Tibial artery (tissue), 4 donors: ENCODE measurements around the gene HOXB4.
A peak's percentile ranks its signal among the peaks of the same experiment; 100 is the strongest.

Experiments
- DNase-seq, 2 donors: peaks; one replicate each; pipeline ENCODE4 v3.0.0-alpha.2; 2019
- H3K27ac ChIP-seq, 2 donors: fragments of 200-600 bp; sonication (generic) in 1 of 2; 1 replicate in 1 of 2; 2 replicates in 1 of 2; pipeline ENCODE4 v1.5.1; 2018 to 2019; ENCODE audit warnings: mild to moderate bottlenecking in 1 of 2
- H3K27me3 ChIP-seq, 2 donors: fragments of 200-600 bp; sonication (generic) in 1 of 2; one replicate each; pipeline versions ENCODE4 v1.5.1 to v1.6.0; 2016 to 2019
- H3K36me3 ChIP-seq, 3 donors: fragments of 200-600 bp; sonication (generic) in 2 of 3; one replicate each; pipeline ENCODE4 v1.5.1; 2016 to 2019; ENCODE audit warnings: mild to moderate bottlenecking in 2 of 3
- H3K4me1 ChIP-seq, 4 donors: fragments of 200-600 bp; sonication (generic) in 2 of 4; 1 replicate in 3 of 4; 2 replicates in 1 of 4; pipeline ENCODE4 v1.5.1; 2016 to 2019
- H3K4me3 ChIP-seq, 2 donors: fragments of 200-600 bp; sonication (generic) in 1 of 2; 1 replicate in 1 of 2; 2 replicates in 1 of 2; pipeline ENCODE4 v1.5.1; 2018 to 2019; ENCODE audit warnings: mild to moderate bottlenecking in 2 of 2
- H3K9me3 ChIP-seq, 3 donors: fragments of 200-600 bp; sonication (generic) in 1 of 3; one replicate each; pipeline ENCODE4 v1.5.1; 2016 to 2019
- CTCF ChIP-seq, 2 experiments: fragments of 200-600 bp in 1 of 2; fragments of 450-650 bp in 1 of 2; IDR thresholded peaks; one replicate each; pipeline ENCODE4 v1.5.1; 2017 to 2019; ENCODE audit warnings: antibody characterized with exemption in 2 of 2, mild to moderate bottlenecking in 1 of 2, moderate library complexity in 1 of 2
- intact Hi-C: fragments of 100-400 bp; cut with DNase I; formaldehyde crosslinking; loops from one replicate; pipeline ENCODE4 v1.15.0; 2023; ENCODE audit warnings: low total_unique reads

Gene HOXB4

GRCh38 chr17:48616717-48617470, 38.7 kb upstream of the HOXB4 start:
- Histone ChIP-seq H3K36me3 (no peaks in the 10 kb centered on the region), H3K9me3 (no peaks in the 10 kb centered on the region), H3K4me3 (no peak overlapping the region), H3K27ac (no peak overlapping the region), H3K27me3 (peaks cover 3 to 100% of the 10 kb centered on the region in 2 donors), H3K4me1 (peaks cover 0 to 40% (median 28%) of the 10 kb centered on the region in 4 donors)
- no peak for DNase-seq
- TF ChIP-seq CTCF (IDR thresholded peaks at IDR 0.05): no peak
- intact Hi-C loops: loop anchor here (5.0 kb wide), 1 partner anchor 590 kb away; no protein-coding TSS in a partner anchor

DNA sequence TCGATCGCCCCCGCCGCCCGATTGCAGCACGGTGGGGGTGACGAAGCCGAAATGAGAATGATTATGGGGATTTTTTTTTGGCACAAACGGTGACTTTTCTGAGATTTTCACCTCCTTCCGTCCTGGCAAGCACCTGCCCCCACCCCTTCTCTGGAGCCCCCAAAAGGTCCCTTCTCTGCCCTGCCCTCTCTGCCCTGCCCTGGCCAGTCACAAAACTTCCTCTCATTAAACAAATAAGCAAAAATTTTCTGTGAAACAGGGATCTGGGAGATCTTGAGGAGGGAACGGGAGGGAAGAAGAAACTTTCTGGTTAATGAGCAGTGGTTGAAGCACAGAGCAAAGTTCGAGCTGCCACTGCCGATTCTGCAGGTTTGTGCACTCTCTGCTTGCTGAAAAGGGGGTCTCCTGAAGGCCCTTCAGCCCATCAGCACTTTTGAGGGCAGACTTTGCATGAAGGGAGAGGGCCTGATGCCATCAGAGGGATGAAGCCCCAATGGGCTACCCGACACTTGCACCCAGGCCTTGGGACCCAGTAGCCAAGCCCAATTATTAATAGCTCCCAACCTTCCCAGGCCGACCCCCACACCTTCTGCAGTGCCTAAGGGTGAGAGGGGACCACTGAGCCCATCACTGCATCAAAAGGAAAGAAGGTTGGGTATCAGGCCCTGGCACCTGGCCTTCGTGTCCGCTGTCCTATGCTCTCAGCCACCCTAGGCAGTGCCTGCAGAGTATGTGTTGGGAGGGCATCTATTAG, 38.0 kb upstream of the HOXB4 start:
- peaks cover 4 to 100% of the 10 kb centered on the region in 2 donors for H3K27me3 ChIP-seq
- intact Hi-C loops: loop anchor here (5.0 kb wide), 1 partner anchor 589 kb away; no protein-coding TSS in a partner anchor
- no peaks in the 10 kb centered on the region for H3K9me3 ChIP-seq
- no peak overlapping the region for H3K4me3 ChIP-seq
- H3K27ac ChIP-seq: no peak overlapping the region
- H3K36me3 ChIP-seq: no peaks in the 10 kb centered on the region
- no peak for DNase-seq
- H3K4me1 ChIP-seq: peaks cover 0 to 48% (median 36%) of the 10 kb centered on the region in 4 donors
- no peak for TF ChIP-seq CTCF (IDR thresholded peaks at IDR 0.05)

DNA sequence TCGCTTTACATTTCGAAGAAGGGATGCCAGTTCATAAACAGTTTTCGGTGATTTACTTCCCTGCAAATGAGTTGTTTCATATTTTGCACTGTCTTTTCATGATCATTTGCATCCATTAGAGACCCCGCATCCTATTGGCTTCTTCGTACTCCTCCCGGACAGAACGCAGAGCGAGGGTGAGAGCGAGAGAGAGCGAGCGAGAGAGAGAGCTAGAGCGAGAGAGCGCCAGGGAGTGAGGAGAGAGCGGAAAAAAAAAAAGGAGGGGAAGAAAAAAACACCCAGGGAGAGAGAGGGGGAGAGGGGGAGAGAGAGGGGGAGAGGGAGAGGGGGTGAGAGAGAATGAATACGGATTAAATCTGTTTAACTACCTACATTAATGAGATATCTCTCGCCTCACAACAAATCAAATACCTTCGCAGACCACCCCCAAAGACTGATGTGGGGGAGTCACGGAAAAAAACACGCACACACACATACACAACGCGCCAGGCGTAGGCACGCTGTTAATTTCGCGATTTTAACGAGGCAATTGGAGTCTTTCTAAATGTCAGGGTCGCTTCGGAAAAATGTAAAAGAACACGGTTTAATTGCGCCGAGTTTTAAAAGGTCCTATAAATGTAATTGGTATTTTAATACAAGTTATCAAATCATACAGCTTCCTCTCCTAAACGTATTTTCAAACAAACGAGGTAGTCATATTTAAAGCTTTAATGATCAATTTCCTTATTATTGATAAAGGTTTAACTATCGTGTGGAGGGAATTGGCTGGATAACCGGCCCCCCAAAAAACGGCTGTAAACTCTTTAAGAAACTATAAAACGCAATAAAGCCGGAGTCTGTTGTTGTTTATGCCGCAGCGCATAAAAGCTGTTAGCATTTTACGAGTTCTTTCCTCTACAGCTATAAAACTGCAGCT, 37.2 kb upstream of the HOXB4 start, which contains the start of gene HOXB8:
Gene HOXB8 (minus strand): TSS at position 246 of the 916 bp plus-strand sequence. CDS start 588 bp downstream, outside the sequence.
- DNase-seq: no peak
- TF ChIP-seq CTCF (IDR thresholded peaks at IDR 0.05): no peak
- Histone ChIP-seq H3K36me3 (no peaks in the 10 kb centered on the region), H3K9me3 (no peaks in the 10 kb centered on the region), H3K27me3 (peaks cover 6 to 100% of the 10 kb centered on the region in 2 donors), H3K4me1 (peaks cover 0 to 56% (median 44%) of the 10 kb centered on the region in 4 donors), H3K4me3 (peak within 1 kb of the TSS in 1 of 2 donors; percentile 24), H3K27ac (no peak within 1 kb of the TSS)
- intact Hi-C loops: loop anchor here (5.0 kb wide), 1 partner anchor 588 kb away; no protein-coding TSS in a partner anchor

DNA sequence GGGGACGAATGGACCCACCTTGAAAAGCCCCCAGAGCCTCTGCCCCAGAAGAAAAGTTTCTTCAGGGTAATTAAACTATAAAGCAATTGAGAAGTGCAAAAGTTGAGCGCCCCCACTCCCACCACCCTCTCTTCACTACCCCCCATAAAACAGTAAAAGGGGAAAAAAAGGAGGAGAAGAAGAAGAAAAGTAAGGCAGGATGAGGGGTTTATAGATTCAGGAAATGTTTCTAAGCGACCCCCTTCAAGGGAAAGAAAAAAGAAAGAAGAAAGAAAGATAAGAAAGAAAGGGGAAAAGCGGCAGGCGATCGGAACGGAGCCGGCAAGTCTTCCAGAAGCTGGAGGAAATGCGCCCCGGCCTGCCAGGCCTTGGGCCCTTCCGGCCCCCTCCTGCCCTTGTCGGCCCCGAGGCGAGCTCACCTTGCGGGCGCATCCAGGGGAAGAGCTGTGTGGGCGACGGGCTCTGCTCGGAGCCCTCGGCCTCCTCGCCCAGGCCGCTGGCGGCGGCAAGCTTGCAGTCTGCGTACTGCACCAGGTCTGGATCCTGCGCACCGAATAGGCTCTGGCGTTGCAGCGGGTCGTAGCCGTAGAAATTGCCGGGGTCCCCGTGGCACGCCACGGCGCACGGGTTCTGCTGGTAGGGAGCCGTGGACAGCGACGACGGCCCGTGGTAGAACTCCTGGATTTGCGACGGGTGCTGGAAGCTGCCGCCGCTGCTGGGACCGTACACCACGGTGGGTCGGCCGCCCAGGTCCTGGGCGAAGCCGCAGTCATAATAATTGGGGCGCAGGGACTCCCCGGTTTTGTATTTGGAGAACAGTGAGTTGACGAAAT, 35.9 kb upstream of the HOXB4 start:
- DNase-seq: no peak
- no peaks in the 10 kb centered on the region for H3K9me3 ChIP-seq
- H3K27me3 ChIP-seq: peaks cover 12 to 100% of the 10 kb centered on the region in 2 donors
- no peak overlapping the region for H3K27ac ChIP-seq
- no peak for TF ChIP-seq CTCF (IDR thresholded peaks at IDR 0.05)
- peak overlapping the region in 1 of 2 donors; percentile 24 for H3K4me3 ChIP-seq
- H3K4me1 ChIP-seq: peaks cover 0 to 62% (median 50%) of the 10 kb centered on the region in 4 donors
- no peaks in the 10 kb centered on the region for H3K36me3 ChIP-seq
- intact Hi-C loops: no loop called here
